GM23338 (cell line): ENCODE data around the gene RIMOC1. TPM values are rescaled to one million over a fixed set of nuclear protein-coding genes. Genes with fewer than 3 reads are reported as not detected.

Experiments
- ATAC-seq: fragments of 200-7000 bp; cut with Tn5 transposase; 3 replicates; pipeline ENCODE4 v1.9.1; 2020
- DNase-seq: peaks from one replicate; pipeline ENCODE4 v3.0.0-alpha.2; 2015; ENCODE audit warnings: low spot score
- H2AFZ ChIP-seq: fragments of 200-600 bp; sonication (generic); 2 replicates; pipeline ENCODE4 v1.8.0; 2016; ENCODE audit warnings: antibody characterized with exemption, mild to moderate bottlenecking, moderate library complexity
- H3F3A ChIP-seq: fragments of 200-600 bp; sonication (generic); replicated peaks from 2 replicates; pipeline ENCODE4 v1.8.0; 2017; ENCODE audit warnings: antibody characterized with exemption, mixed run types, low read depth
- H3K27ac ChIP-seq: fragments of 200-600 bp; sonication (generic); 2 replicates; pipeline ENCODE4 v1.6.1; 2016; ENCODE audit warnings: low read depth
- H3K27me3 ChIP-seq: fragments of 200-600 bp; sonication (generic); 2 replicates; pipeline ENCODE4 v1.8.0; 2016; ENCODE audit warnings: mild to moderate bottlenecking, mixed run types, moderate library complexity; ENCODE audit not compliant: insufficient read depth
- H3K36me3 ChIP-seq: fragments of 200-600 bp; sonication (generic); 2 replicates; pipeline ENCODE4 v1.8.0; 2016; ENCODE audit warnings: mild to moderate bottlenecking; ENCODE audit not compliant: insufficient read depth
- H3K4me1 ChIP-seq: fragments of 200-600 bp; sonication (generic); 2 replicates; pipeline ENCODE4 v1.8.0; 2016; ENCODE audit warnings: mild to moderate bottlenecking, moderate library complexity; ENCODE audit not compliant: insufficient read depth
- H3K4me2 ChIP-seq: fragments of 200-600 bp; sonication (generic); 2 replicates; pipeline ENCODE4 v1.7.1; 2017; ENCODE audit warnings: mixed run types
- H3K4me3 ChIP-seq: fragments of 200-600 bp; sonication (generic); 2 replicates; pipeline ENCODE4 v1.6.1; 2016; ENCODE audit warnings: mixed run types
- H3K79me2 ChIP-seq: fragments of 200-600 bp; sonication (generic); replicated peaks from 2 replicates; pipeline ENCODE4 v1.8.0; 2017; ENCODE audit warnings: mild to moderate bottlenecking; ENCODE audit not compliant: insufficient read depth
- H3K9me2 ChIP-seq: fragments of 200-600 bp; sonication (generic); 2 replicates; pipeline ENCODE4 v1.8.0; 2017; ENCODE audit not compliant: insufficient read depth
- H4K20me1 ChIP-seq: fragments of 200-600 bp; sonication (generic); replicated peaks from 2 replicates; pipeline ENCODE4 v1.8.0; 2017; ENCODE audit warnings: mild to moderate bottlenecking; ENCODE audit not compliant: insufficient read depth
- H3K27ac Mint-ChIP-seq: 2 replicates; pipeline ENCODE4 v1.8.0; 2020; ENCODE audit warnings: inconsistent platforms, mild to moderate bottlenecking, moderate library complexity, mixed read lengths
- H3K27me3 Mint-ChIP-seq: 3 replicates; pipeline ENCODE4 v1.8.0; 2022; ENCODE audit warnings: low read depth, mild to moderate bottlenecking, moderate library complexity, mixed read lengths, inconsistent platforms; ENCODE audit not compliant: insufficient read depth, poor library complexity
- H3K36me3 Mint-ChIP-seq: 3 replicates; pipeline ENCODE4 v1.8.0; 2021; ENCODE audit warnings: low read depth, mild to moderate bottlenecking, inconsistent platforms, moderate library complexity, mixed read lengths
- H3K4me1 Mint-ChIP-seq: 3 replicates; pipeline ENCODE4 v1.8.0; 2020; ENCODE audit warnings: mild to moderate bottlenecking, inconsistent platforms, mixed read lengths
- H3K4me3 Mint-ChIP-seq: 3 replicates; pipeline ENCODE4 v1.8.0; 2021; ENCODE audit warnings: moderate library complexity, mild to moderate bottlenecking, inconsistent platforms, mixed read lengths
- H3K9me3 Mint-ChIP-seq: 3 replicates; pipeline ENCODE4 v1.8.0; 2020; ENCODE audit warnings: moderate library complexity, mild to moderate bottlenecking, inconsistent platforms, mixed read lengths
- CREB1 ChIP-seq: fragments of 250-450 bp; sonication (Bioruptor Pico); IDR thresholded peaks from 2 replicates; pipeline ENCODE4 v1.5.0; 2020; ENCODE audit warnings: low read depth, mild to moderate bottlenecking, moderate library complexity
- ETS1 ChIP-seq: IDR thresholded peaks from 2 replicates; pipeline ENCODE4 v1.6.1; 2016; ENCODE audit warnings: antibody characterized with exemption
- EZH2 ChIP-seq: fragments of 200-600 bp; sonication (generic); IDR thresholded peaks from one replicate; pipeline ENCODE4 v1.8.0; 2017; ENCODE audit warnings: antibody characterized with exemption, mild to moderate bottlenecking, low read depth; ENCODE audit not compliant: unreplicated experiment
- EZH2phosphoT487 ChIP-seq: fragments of 200-600 bp; sonication (generic); IDR thresholded peaks from one replicate; pipeline ENCODE4 v1.8.1; 2018; ENCODE audit warnings: antibody characterized with exemption; ENCODE audit not compliant: unreplicated experiment
- JUNB ChIP-seq: IDR thresholded peaks from one replicate; pipeline ENCODE4 v1.6.1; 2016; ENCODE audit warnings: antibody characterized with exemption; ENCODE audit not compliant: unreplicated experiment
- NANOG ChIP-seq: IDR thresholded peaks from 2 replicates; pipeline ENCODE4 v1.6.1; 2016; ENCODE audit warnings: antibody characterized with exemption, borderline replicate concordance
- STAT1 ChIP-seq: IDR thresholded peaks from one replicate; pipeline ENCODE4 v1.6.1; 2016; ENCODE audit warnings: antibody characterized with exemption; ENCODE audit not compliant: unreplicated experiment
- ZNF114 ChIP-seq: fragments of 250-450 bp; sonication (Bioruptor Pico); IDR thresholded peaks from 2 replicates; pipeline ENCODE4 v1.5.0; 2020; ENCODE audit warnings: mild to moderate bottlenecking, moderate library complexity
- ZNF331 ChIP-seq: fragments of 250-450 bp; sonication (Bioruptor Pico); IDR thresholded peaks from 2 replicates; pipeline ENCODE4 v1.5.0; 2020; ENCODE audit warnings: low read depth, mild to moderate bottlenecking, moderate library complexity
- polyA plus RNA-seq: library from polyadenylated mRNA; unstranded; fragments of >200 nt; fragmentation: Nextera tagmentation; extraction: Ambion mirVana; gene quantifications from 2 replicates; pipeline ENCODE4 v1.2.1, GENCODE V29; 2016
- total RNA-seq: library from RNA; depleted of rRNA; stranded (reverse); fragments of >200 nt; shearing (Covaris generic); gene quantifications from 2 replicates; pipeline ENCODE4 v1.2.3, GENCODE V29; 2014
- TF ChIP-seq, protein P1 (sequence below): IDR thresholded peaks from one replicate; pipeline ENCODE4 v1.6.1; 2018; ENCODE audit warnings: antibody characterized with exemption; ENCODE audit not compliant: unreplicated experiment
- TF ChIP-seq, protein P2 (sequence below), 2 experiments: fragments of 200-600 bp in 1 of 2; sonication (generic) in 1 of 2; conservative IDR thresholded peaks; 2 replicates each; pipeline versions ENCODE4 v1.5.1 to v1.6.1; 2016 to 2017; ENCODE audit warnings: antibody characterized with exemption in 2 of 2, low read depth in 2 of 2, mild to moderate bottlenecking in 2 of 2, moderate library complexity in 1 of 2

The RIMOC1 gene
- total and polyA plus RNA-seq, 2 experiments from 2014 or later = 26.4 to 30.3 TPM

DNA sequence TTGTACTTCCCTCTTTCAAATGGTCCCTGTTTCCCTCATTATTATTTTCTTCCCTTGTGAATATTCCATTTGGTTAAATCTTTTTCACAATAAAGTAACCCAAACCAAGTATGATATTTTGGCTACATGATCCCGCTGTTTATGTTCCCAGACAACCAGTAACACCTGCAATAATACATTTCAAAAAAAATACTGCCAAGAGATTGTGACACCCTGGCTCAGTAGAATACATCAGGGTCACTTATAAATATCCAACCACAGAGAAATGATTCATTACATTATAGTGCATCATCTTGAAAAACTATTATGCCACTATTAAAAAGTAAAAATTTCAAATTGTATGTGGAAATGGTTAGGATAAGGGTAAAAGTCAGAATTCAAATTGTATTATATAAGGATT is 26.7 kb upstream of the RIMOC1 start (continued):
- TF ChIP-seq, protein P1, sequence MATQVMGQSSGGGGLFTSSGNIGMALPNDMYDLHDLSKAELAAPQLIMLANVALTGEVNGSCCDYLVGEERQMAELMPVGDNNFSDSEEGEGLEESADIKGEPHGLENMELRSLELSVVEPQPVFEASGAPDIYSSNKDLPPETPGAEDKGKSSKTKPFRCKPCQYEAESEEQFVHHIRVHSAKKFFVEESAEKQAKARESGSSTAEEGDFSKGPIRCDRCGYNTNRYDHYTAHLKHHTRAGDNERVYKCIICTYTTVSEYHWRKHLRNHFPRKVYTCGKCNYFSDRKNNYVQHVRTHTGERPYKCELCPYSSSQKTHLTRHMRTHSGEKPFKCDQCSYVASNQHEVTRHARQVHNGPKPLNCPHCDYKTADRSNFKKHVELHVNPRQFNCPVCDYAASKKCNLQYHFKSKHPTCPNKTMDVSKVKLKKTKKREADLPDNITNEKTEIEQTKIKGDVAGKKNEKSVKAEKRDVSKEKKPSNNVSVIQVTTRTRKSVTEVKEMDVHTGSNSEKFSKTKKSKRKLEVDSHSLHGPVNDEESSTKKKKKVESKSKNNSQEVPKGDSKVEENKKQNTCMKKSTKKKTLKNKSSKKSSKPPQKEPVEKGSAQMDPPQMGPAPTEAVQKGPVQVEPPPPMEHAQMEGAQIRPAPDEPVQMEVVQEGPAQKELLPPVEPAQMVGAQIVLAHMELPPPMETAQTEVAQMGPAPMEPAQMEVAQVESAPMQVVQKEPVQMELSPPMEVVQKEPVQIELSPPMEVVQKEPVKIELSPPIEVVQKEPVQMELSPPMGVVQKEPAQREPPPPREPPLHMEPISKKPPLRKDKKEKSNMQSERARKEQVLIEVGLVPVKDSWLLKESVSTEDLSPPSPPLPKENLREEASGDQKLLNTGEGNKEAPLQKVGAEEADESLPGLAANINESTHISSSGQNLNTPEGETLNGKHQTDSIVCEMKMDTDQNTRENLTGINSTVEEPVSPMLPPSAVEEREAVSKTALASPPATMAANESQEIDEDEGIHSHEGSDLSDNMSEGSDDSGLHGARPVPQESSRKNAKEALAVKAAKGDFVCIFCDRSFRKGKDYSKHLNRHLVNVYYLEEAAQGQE = no peak
- TF ChIP-seq NANOG (no peak), EZH2phosphoT487 (no peak), JUNB (no peak), ETS1 (no peak), ZNF114 (CRISPR knock-in tag) (no peak), ZNF331 (CRISPR knock-in tag) (no peak), CREB1 (CRISPR knock-in tag) (no peak), STAT1 (no peak)

GRCh38 chr5:41878173-41878572 is 26.0 kb upstream of the RIMOC1 start:
- Mint-ChIP-seq H3K36me3 (no peaks in the 10 kb centered on the region), H3K4me3 (no peak overlapping the region), H3K9me3 (peaks cover 2% of the 10 kb centered on the region; the same call in 2 of the 3 replicates), H3K27me3 (no peaks in the 10 kb centered on the region), H3K27ac (no peak overlapping the region), H3K4me1 (no peaks in the 10 kb centered on the region)
- H3K27me3 ChIP-seq = no peaks in the 10 kb centered on the region
- H3K4me1 ChIP-seq = no peaks in the 10 kb centered on the region
- no peak overlapping the region for H2AFZ ChIP-seq
- H3K4me3 ChIP-seq = no peak overlapping the region
- no peaks in the 10 kb centered on the region for H3K79me2 ChIP-seq
- no peaks in the 10 kb centered on the region for H4K20me1 ChIP-seq
- H3F3A ChIP-seq = no peaks in the 10 kb centered on the region
- peaks cover 4% of the 10 kb centered on the region; the same call in 1 of the 2 replicates for H3K9me2 ChIP-seq
- H3K27ac ChIP-seq = no peak overlapping the region
- DNase-seq (no peak), ATAC-seq (no peak)
- no peak overlapping the region for H3K4me2 ChIP-seq
- H3K36me3 ChIP-seq = no peaks in the 10 kb centered on the region
- TF ChIP-seq, protein P2, sequence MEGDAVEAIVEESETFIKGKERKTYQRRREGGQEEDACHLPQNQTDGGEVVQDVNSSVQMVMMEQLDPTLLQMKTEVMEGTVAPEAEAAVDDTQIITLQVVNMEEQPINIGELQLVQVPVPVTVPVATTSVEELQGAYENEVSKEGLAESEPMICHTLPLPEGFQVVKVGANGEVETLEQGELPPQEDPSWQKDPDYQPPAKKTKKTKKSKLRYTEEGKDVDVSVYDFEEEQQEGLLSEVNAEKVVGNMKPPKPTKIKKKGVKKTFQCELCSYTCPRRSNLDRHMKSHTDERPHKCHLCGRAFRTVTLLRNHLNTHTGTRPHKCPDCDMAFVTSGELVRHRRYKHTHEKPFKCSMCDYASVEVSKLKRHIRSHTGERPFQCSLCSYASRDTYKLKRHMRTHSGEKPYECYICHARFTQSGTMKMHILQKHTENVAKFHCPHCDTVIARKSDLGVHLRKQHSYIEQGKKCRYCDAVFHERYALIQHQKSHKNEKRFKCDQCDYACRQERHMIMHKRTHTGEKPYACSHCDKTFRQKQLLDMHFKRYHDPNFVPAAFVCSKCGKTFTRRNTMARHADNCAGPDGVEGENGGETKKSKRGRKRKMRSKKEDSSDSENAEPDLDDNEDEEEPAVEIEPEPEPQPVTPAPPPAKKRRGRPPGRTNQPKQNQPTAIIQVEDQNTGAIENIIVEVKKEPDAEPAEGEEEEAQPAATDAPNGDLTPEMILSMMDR (conservative IDR thresholded peaks at IDR 0.05; ENCODE audit: low read depth in 2 of 2) = no peak
- TF ChIP-seq ETS1 = no peak
- TF ChIP-seq NANOG = no peak
- TF ChIP-seq ZNF114 (CRISPR knock-in tag) = no peak
- TF ChIP-seq, protein P1 = no peak
- no peak for TF ChIP-seq ZNF331 (CRISPR knock-in tag)
- no peak for TF ChIP-seq EZH2phosphoT487
- TF ChIP-seq EZH2 = no peak
- no peak for TF ChIP-seq STAT1
- TF ChIP-seq CREB1 (CRISPR knock-in tag) = no peak
- no peak for TF ChIP-seq JUNB
